Measurements from ENCODE around the gene SRSF8.

- TF ChIP-seq, protein P1, sequence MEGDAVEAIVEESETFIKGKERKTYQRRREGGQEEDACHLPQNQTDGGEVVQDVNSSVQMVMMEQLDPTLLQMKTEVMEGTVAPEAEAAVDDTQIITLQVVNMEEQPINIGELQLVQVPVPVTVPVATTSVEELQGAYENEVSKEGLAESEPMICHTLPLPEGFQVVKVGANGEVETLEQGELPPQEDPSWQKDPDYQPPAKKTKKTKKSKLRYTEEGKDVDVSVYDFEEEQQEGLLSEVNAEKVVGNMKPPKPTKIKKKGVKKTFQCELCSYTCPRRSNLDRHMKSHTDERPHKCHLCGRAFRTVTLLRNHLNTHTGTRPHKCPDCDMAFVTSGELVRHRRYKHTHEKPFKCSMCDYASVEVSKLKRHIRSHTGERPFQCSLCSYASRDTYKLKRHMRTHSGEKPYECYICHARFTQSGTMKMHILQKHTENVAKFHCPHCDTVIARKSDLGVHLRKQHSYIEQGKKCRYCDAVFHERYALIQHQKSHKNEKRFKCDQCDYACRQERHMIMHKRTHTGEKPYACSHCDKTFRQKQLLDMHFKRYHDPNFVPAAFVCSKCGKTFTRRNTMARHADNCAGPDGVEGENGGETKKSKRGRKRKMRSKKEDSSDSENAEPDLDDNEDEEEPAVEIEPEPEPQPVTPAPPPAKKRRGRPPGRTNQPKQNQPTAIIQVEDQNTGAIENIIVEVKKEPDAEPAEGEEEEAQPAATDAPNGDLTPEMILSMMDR (IDR thresholded peaks at IDR 0.05; ENCODE audit: extremely low read depth in 1 of 2, insufficient read depth in 1 of 2, low read depth in 1 of 2, low read length in 2 of 2), result no peak
- TF ChIP-seq POLR2A (IDR thresholded peaks at IDR 0.05; ENCODE audit: low read depth, low read length) (no peak), EZH2 (IDR thresholded peaks at IDR 0.05; ENCODE audit: borderline replicate concordance, low read depth, low read length, severe bottlenecking) (no peak), POLR2AphosphoS5 (IDR thresholded peaks at IDR 0.05; ENCODE audit: insufficient read depth, low read depth, low read length) (no peak), MYC (IDR thresholded peaks at IDR 0.05; ENCODE audit: low read depth, low read length) (no peak), JUN (IDR thresholded peaks at IDR 0.05; ENCODE audit: borderline replicate concordance, insufficient read depth, insufficient read length, low read depth) (no peak), GATA2 (IDR thresholded peaks at IDR 0.05; ENCODE audit: insufficient read depth, insufficient read length, low read depth, low read length) (no peak)
- TF ChIP-seq, protein P2, sequence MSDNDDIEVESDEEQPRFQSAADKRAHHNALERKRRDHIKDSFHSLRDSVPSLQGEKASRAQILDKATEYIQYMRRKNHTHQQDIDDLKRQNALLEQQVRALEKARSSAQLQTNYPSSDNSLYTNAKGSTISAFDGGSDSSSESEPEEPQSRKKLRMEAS (IDR thresholded peaks at IDR 0.05; ENCODE audit: insufficient read depth, insufficient read length), result no peak
Observed at GRCh38 chr11:95086151-95086550, 19.4 kb downstream of the SRSF8 start.
